B cell (primary cell): ENCODE data around the gene TCF25. TPM values are rescaled to one million over a fixed set of nuclear protein-coding genes. Genes with fewer than 3 reads are reported as not detected.

ENCODE experiments used
- ATAC-seq: fragments of 200-7000 bp; cut with Tn5 transposase; one replicate; pipeline ENCODE4 v1.10.0; 2021; ENCODE audit warnings: low read depth, mild to moderate bottlenecking, moderate number of reproducible peaks, moderate library complexity
- CTCF ChIA-PET: fragments of 350-600 bp; sonication (Branson Sonifier 250); formaldehyde crosslinking; loops from one replicate; lab custom pipeline; 2021; ENCODE audit warnings: antibody characterized with exemption, inconsistent platforms; lab: Charles Lee
- POLR2A ChIA-PET: fragments of 350-600 bp; sonication (Branson Sonifier 250); formaldehyde crosslinking; loops from one replicate; lab custom pipeline; 2021; ENCODE audit warnings: antibody characterized with exemption; lab: Charles Lee
- DNase-seq: peaks from one replicate; pipeline ENCODE4 v3.0.0; 2013
- H2AFZ ChIP-seq: 2 replicates; pipeline ENCODE4 v1.6.1; 2012; ENCODE audit warnings: mild to moderate bottlenecking, low read depth, low read length; ENCODE audit not compliant: insufficient read depth, poor library complexity, severe bottlenecking
- H3K27ac ChIP-seq, 2 donors: 1 replicate in 1 of 2; 2 replicates in 1 of 2; pipeline ENCODE4 v1.5.1; 2012 to 2013; ENCODE audit warnings: low read length in 2 of 2, mild to moderate bottlenecking in 2 of 2, moderate library complexity in 1 of 2
- H3K27me3 ChIP-seq, 4 experiments: fragments of 200-600 bp in 1 of 4; sonication (generic) in 1 of 4; replicated peaks in 1 of 4; 1 replicate in 2 of 4; 2 replicates in 2 of 4; pipeline versions ENCODE4 v1.6.1 to v1.7.0; 2013 to 2016; ENCODE audit warnings: low read length in 3 of 4, mild to moderate bottlenecking in 2 of 4, mixed read lengths in 1 of 4, moderate library complexity in 1 of 4; ENCODE audit not compliant: insufficient read depth in 4 of 4, control insufficient read depth in 3 of 4; ENCODE audit errors: control extremely low read depth in 1 of 4
- H3K36me3 ChIP-seq, 2 experiments: replicated peaks in 1 of 2; 1 replicate in 1 of 2; 2 replicates in 1 of 2; pipeline versions ENCODE4 v1.6.1 to v1.7.1; 2013; ENCODE audit warnings: low read length in 1 of 2; ENCODE audit not compliant: insufficient read depth in 2 of 2, control insufficient read depth in 1 of 2; ENCODE audit errors: control extremely low read depth in 1 of 2, extremely low read depth in 1 of 2
- H3K4me1 ChIP-seq, 2 donors: fragments of 200-600 bp in 1 of 2; sonication (generic) in 1 of 2; 1 replicate in 1 of 2; 2 replicates in 1 of 2; pipeline versions ENCODE4 v1.5.1 to v1.6.1; 2013 to 2017; ENCODE audit warnings: low read length in 2 of 2; ENCODE audit not compliant: control insufficient read depth in 2 of 2, insufficient read depth in 2 of 2
- H3K4me2 ChIP-seq: replicated peaks from 2 replicates; pipeline ENCODE3; 2012; ENCODE audit warnings: mild to moderate bottlenecking, low read depth, low read length; ENCODE audit not compliant: poor library complexity, severe bottlenecking
- H3K4me3 ChIP-seq, 5 experiments: fragments of 200-600 bp in 1 of 5; sonication (generic) in 1 of 5; 1 replicate in 3 of 5; 2 replicates in 2 of 5; pipeline versions ENCODE4 v1.5.1 to v1.7.0; 2011 to 2016; ENCODE audit warnings: low read length in 4 of 5, mild to moderate bottlenecking in 4 of 5, low read depth in 2 of 5, control low read depth in 1 of 5, moderate library complexity in 1 of 5; ENCODE audit not compliant: insufficient read depth in 1 of 5; ENCODE audit errors: control extremely low read depth in 1 of 5, extremely low read depth in 1 of 5
- H3K79me2 ChIP-seq: fragments of 200-600 bp; sonication (generic); one replicate; pipeline ENCODE4 v1.6.0; 2016; ENCODE audit warnings: low read length; ENCODE audit not compliant: control insufficient read depth, insufficient read depth
- H3K9ac ChIP-seq: fragments of 200-600 bp; sonication (generic); 2 replicates; pipeline ENCODE4 v1.6.1; 2017; ENCODE audit warnings: mild to moderate bottlenecking, low read length, moderate library complexity
- H3K9me3 ChIP-seq, 3 donors: one replicate each; pipeline versions ENCODE4 v1.6.1 to v1.7.1; 2013; ENCODE audit warnings: low read length in 2 of 3; ENCODE audit not compliant: control insufficient read depth in 2 of 3, insufficient read depth in 1 of 3; ENCODE audit errors: control extremely low read depth in 1 of 3
- H4K20me1 ChIP-seq: 2 replicates; pipeline ENCODE4 v1.6.0; 2012; ENCODE audit warnings: mild to moderate bottlenecking, low read length; ENCODE audit not compliant: insufficient read depth, control insufficient read depth, poor library complexity, severe bottlenecking
- H3K27ac Mint-ChIP-seq: one replicate; pipeline ENCODE4 v1.8.0; 2021; ENCODE audit warnings: mixed read lengths
- H3K27me3 Mint-ChIP-seq: one replicate; pipeline ENCODE4 v1.8.0; 2021; ENCODE audit warnings: mixed read lengths
- H3K4me1 Mint-ChIP-seq: one replicate; pipeline ENCODE4 v1.8.0; 2021; ENCODE audit warnings: mixed read lengths
- H3K4me3 Mint-ChIP-seq: one replicate; pipeline ENCODE4 v1.8.0; 2021; ENCODE audit warnings: mixed read lengths
- H3K9me3 Mint-ChIP-seq: one replicate; pipeline ENCODE4 v1.8.0; 2022; ENCODE audit warnings: mixed read lengths; ENCODE audit not compliant: insufficient read depth
- EZH2 ChIP-seq: IDR thresholded peaks from 2 replicates; pipeline ENCODE4 v1.6.1; 2012; ENCODE audit warnings: borderline replicate concordance, low read depth, mild to moderate bottlenecking, moderate library complexity, low read length; ENCODE audit not compliant: insufficient read depth, poor library complexity, severe bottlenecking
- WGBS: methylation state at CpG from one replicate; pipeline ENCODE4 v1.1.5; 2013; ENCODE audit warnings: missing lambda C conversion rate; ENCODE audit not compliant: insufficient coverage; 5-methylcytosine and 5-hydroxymethylcytosine counted together
- intact Hi-C: fragments of 100-400 bp; cut with micrococcal nuclease; formaldehyde crosslinking; loops from one replicate; pipeline ENCODE4 v1.10.0; 2022
- polyA plus RNA-seq: library from polyadenylated mRNA; depleted of rRNA; stranded (reverse); fragments of >200 nt; gene quantifications from 2 replicates; pipeline ENCODE4 v1.2.3, GENCODE V29; 2012
- total RNA-seq, 2 donors: library from RNA; stranded (reverse); fragments of 120-200 nt in 1 of 2; gene quantifications; 1 replicate in 1 of 2; 2 replicates in 1 of 2; pipeline versions ENCODE4 v1.2.3 to v1.2.4, GENCODE V29; 2013 to 2022
- TF ChIP-seq, protein P1 (sequence below): fragments of 200-600 bp; IDR thresholded peaks from one replicate; pipeline ENCODE4 v1.8.0; 2022; ENCODE audit warnings: antibody characterized with exemption, mild to moderate bottlenecking

Gene TCF25
- total and polyA plus RNA-seq, 2 donors (not counting 1 experiment from before 2014, with no cell fraction given) = 200 to 444 TPM

DNA sequence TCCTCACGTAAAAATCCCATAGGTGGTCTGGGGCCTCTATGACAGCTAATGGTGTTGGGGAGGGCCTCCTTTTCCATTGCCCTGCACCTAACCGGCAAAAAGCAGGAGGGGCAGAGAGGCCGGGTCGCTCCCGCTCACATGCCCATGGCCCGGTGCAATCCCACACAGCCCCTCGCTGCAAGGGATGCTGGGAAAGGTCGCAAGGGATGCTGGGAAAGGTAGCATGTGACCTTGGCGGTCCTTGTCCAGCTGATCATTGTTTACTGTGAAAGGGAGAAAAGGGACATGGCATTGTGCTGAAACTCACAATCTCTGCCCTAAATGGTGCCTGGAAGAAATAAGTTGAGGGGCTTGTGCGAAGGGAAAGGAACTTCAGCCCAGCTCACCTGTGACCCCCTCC is 85.2 kb downstream of the TCF25 start:
- H3K4me3 Mint-ChIP-seq = no peak overlapping the region
- Histone ChIP-seq H2AFZ (no peak overlapping the region), H3K9me3 (peaks cover 0 to 10% (median 0%) of the 10 kb centered on the region in 3 donors), H3K27ac (no peak overlapping the region), H4K20me1 (peaks cover 72% of the 10 kb centered on the region), H3K36me3 (peaks cover 0 to 61% of the 10 kb centered on the region in 2 experiments), H3K79me2 (peaks cover 43% of the 10 kb centered on the region), H3K4me3 (no peak overlapping the region), H3K4me1 (peaks cover 46 to 47% of the 10 kb centered on the region in 2 donors), H3K4me2 (no peak overlapping the region), H3K27me3 (no peaks in the 10 kb centered on the region), H3K9ac (no peak overlapping the region)
- intact Hi-C loops = no loop called here
- 98% methylated on average over 9 of the region's 10 CpGs for WGBS
- DNase-seq (no peak), ATAC-seq (no peak)
- ChIA-PET POLR2A (no interaction called here), CTCF (no interaction called here)
- TF ChIP-seq, protein P1, sequence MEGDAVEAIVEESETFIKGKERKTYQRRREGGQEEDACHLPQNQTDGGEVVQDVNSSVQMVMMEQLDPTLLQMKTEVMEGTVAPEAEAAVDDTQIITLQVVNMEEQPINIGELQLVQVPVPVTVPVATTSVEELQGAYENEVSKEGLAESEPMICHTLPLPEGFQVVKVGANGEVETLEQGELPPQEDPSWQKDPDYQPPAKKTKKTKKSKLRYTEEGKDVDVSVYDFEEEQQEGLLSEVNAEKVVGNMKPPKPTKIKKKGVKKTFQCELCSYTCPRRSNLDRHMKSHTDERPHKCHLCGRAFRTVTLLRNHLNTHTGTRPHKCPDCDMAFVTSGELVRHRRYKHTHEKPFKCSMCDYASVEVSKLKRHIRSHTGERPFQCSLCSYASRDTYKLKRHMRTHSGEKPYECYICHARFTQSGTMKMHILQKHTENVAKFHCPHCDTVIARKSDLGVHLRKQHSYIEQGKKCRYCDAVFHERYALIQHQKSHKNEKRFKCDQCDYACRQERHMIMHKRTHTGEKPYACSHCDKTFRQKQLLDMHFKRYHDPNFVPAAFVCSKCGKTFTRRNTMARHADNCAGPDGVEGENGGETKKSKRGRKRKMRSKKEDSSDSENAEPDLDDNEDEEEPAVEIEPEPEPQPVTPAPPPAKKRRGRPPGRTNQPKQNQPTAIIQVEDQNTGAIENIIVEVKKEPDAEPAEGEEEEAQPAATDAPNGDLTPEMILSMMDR = no peak
- TF ChIP-seq EZH2 = no peak
- no peak overlapping the region for H3K27ac Mint-ChIP-seq
- peaks cover 45% of the 10 kb centered on the region for H3K4me1 Mint-ChIP-seq
- H3K27me3 Mint-ChIP-seq = no peaks in the 10 kb centered on the region
- H3K9me3 Mint-ChIP-seq = no peaks in the 10 kb centered on the region

- Mint-ChIP-seq H3K27me3 (no peaks in the 10 kb centered on the region), H3K9me3 (no peaks in the 10 kb centered on the region), H3K27ac (no peak overlapping the region), H3K4me3 (no peak overlapping the region), H3K4me1 (peaks cover 23% of the 10 kb centered on the region)
- intact Hi-C loops = no loop called here
- TF ChIP-seq, protein P1 = no peak
- TF ChIP-seq EZH2 = no peak
- DNase-seq = no peak
- peaks cover 0 to 69% of the 10 kb centered on the region in 2 experiments for H3K36me3 ChIP-seq
- no peaks in the 10 kb centered on the region for H3K27me3 ChIP-seq
- peaks cover 55% of the 10 kb centered on the region for H4K20me1 ChIP-seq
- H2AFZ ChIP-seq = no peak overlapping the region
- H3K4me1 ChIP-seq = peaks cover 23 to 24% of the 10 kb centered on the region in 2 donors
- H3K9me3 ChIP-seq = peaks cover 0 to 10% (median 0%) of the 10 kb centered on the region in 3 donors
- H3K9ac ChIP-seq = no peak overlapping the region
- ChIA-PET POLR2A (no interaction called here), CTCF (no interaction called here)
- WGBS = 95% methylated on average over 13 of the region's 13 CpGs
- H3K4me2 ChIP-seq = no peak overlapping the region
- ATAC-seq = no peak
- H3K4me3 ChIP-seq = no peak overlapping the region
- H3K79me2 ChIP-seq = peaks cover 26% of the 10 kb centered on the region
- H3K27ac ChIP-seq = no peak overlapping the region
Measured at GRCh38 chr16:89960966-89961365, 87.6 kb downstream of the TCF25 start.

Other genes with a start within 250 kb of the TCF25 start
- 88.1 and 90.0 TPM in 2 replicates for gene CHMP1A, start 215.9 kb upstream of the TCF25 start, total RNA-seq
- gene CHMP1A, start 215.9 kb upstream of the TCF25 start, polyA plus RNA-seq = 80.4 and 92.6 TPM in 2 replicates
- 12.6 and 15.0 TPM in 2 replicates for gene SPATA33, start 215.8 kb upstream of the TCF25 start, total RNA-seq
- gene SPATA33, start 215.8 kb upstream of the TCF25 start, polyA plus RNA-seq = 3.5 and 3.6 TPM in 2 replicates
- gene CDK10, start 186.9 kb upstream of the TCF25 start, total RNA-seq = 114 and 119 TPM in 2 replicates
- gene CDK10, start 186.9 kb upstream of the TCF25 start, polyA plus RNA-seq = 145 and 225 TPM in 2 replicates
- gene SPATA2L, start 171.9 kb upstream of the TCF25 start, total RNA-seq = 15.9 and 16.4 TPM in 2 replicates
- gene SPATA2L, start 171.9 kb upstream of the TCF25 start, polyA plus RNA-seq = 32.1 and 33.0 TPM in 2 replicates
- gene VPS9D1, start 152.7 kb upstream of the TCF25 start, total RNA-seq = 14.6 and 15.1 TPM in 2 replicates
- 17.0 and 24.0 TPM in 2 replicates for gene VPS9D1, start 152.7 kb upstream of the TCF25 start, polyA plus RNA-seq
- 82.7 and 87.3 TPM in 2 replicates for gene ZNF276, start 152.1 kb upstream of the TCF25 start, total RNA-seq
- 98.2 and 110 TPM in 2 replicates for gene ZNF276, start 152.1 kb upstream of the TCF25 start, polyA plus RNA-seq
- gene FANCA, start 56.9 kb upstream of the TCF25 start, total RNA-seq = 43.4 and 52.6 TPM in 2 replicates
- 45.8 and 48.4 TPM in 2 replicates for gene FANCA, start 56.9 kb upstream of the TCF25 start, polyA plus RNA-seq
- 2.0 and 2.7 TPM in 2 replicates for gene SPIRE2, start 45.1 kb upstream of the TCF25 start, total RNA-seq
- gene SPIRE2, start 45.1 kb upstream of the TCF25 start, polyA plus RNA-seq = 0.71 and 0.98 TPM in 2 replicates
- gene MC1R, start 45.3 kb downstream of the TCF25 start, total RNA-seq = 12.2 and 13.2 TPM in 2 replicates
- gene MC1R, start 45.3 kb downstream of the TCF25 start, polyA plus RNA-seq = 15.2 and 21.5 TPM in 2 replicates
- gene TUBB3, start 49.8 kb downstream of the TCF25 start, total RNA-seq = 0.34 and 0.70 TPM in 2 replicates
- 4.4 and 11.1 TPM in 2 replicates for gene TUBB3, start 49.8 kb downstream of the TCF25 start, polyA plus RNA-seq
- gene DEF8, start 75.2 kb downstream of the TCF25 start, total RNA-seq = 83.9 and 91.7 TPM in 2 replicates
- gene DEF8, start 75.2 kb downstream of the TCF25 start, polyA plus RNA-seq = 546 and 749 TPM in 2 replicates
- gene DBNDD1, start 145.9 kb downstream of the TCF25 start, total RNA-seq = 2.1 and 3.1 TPM in 2 replicates
- gene DBNDD1, start 145.9 kb downstream of the TCF25 start, polyA plus RNA-seq = 35.4 and 72.1 TPM in 2 replicates
- not detected in 2 replicates for gene PRDM7, start 203.7 kb downstream of the TCF25 start, total RNA-seq
- not detected in 2 replicates for gene PRDM7, start 203.7 kb downstream of the TCF25 start, polyA plus RNA-seq